Measurements from ENCODE around the gene PHLPP1. TPM values are rescaled to one million over a fixed set of nuclear protein-coding genes. Genes with fewer than 3 reads are reported as not detected.

Gene PHLPP1
- total RNA-seq, 4 donors from 2014 or later, result 15.7 to 21.8 (median 20.5) TPM

DNA sequence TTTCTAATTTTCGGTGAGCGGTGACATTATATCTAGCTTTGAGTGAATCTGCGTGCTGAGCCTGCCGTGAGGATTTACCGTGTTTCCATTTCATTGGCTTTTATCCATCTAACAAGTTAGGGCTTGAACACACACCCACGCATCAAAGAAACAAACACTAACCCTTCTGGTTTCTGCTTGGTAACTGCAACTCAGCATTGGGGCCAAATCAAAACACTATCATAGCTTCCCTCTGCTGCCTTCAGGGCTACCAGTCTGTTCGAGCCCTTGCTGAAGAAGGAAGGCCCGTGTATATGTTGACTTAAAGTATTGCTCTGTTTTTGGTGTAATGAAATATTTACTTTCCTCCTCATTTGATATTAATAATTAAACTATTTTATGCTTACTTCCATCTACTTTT, 227.2 kb downstream of the PHLPP1 start:
- Histone ChIP-seq H3K27me3 (no peaks in the 10 kb centered on the region), H3K4me1 (peaks cover 0 to 5% (median 0%) of the 10 kb centered on the region in 4 donors), H3K9me3 (no peaks in the 10 kb centered on the region), H3K4me3 (no peak overlapping the region), H3K36me3 (peaks cover 0 to 33% (median 0%) of the 10 kb centered on the region in 3 donors), H3K27ac (no peak overlapping the region)
- TF ChIP-seq POLR2A (IDR thresholded peaks at IDR 0.05) (no peak), CTCF (IDR thresholded peaks at IDR 0.05) (no peak)
- no peak for DNase-seq

DNA sequence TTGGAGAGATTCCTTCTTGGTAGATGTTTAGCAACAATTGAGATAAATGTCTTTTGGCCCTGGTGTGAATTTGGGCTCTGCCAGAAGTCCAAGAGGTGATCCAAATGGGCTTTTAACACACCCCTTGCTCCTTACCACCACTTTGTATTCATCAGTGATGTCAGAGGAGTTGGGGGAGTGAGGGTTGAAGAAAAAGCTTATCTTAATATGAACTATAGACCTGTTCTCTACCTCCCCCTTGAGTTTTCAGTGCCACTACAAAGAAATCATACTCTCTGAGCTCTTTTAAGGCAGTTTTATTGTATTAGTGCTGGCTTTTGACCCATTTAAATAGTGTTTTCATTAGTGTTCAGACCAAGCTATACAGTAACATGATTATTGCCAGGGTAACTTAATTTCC, 229.1 kb downstream of the PHLPP1 start:
- no peaks in the 10 kb centered on the region for H3K27me3 ChIP-seq
- no peak overlapping the region for H3K27ac ChIP-seq
- H3K4me3 ChIP-seq, result no peak overlapping the region
- no peak for DNase-seq
- H3K9me3 ChIP-seq, result no peaks in the 10 kb centered on the region
- H3K4me1 ChIP-seq, result peaks cover 0 to 5% (median 0%) of the 10 kb centered on the region in 4 donors
- peaks cover 0 to 36% (median 0%) of the 10 kb centered on the region in 3 donors for H3K36me3 ChIP-seq
- no peak for TF ChIP-seq POLR2A (IDR thresholded peaks at IDR 0.05)
- no peak for TF ChIP-seq CTCF (IDR thresholded peaks at IDR 0.05)

- Histone ChIP-seq H3K27me3 (no peaks in the 10 kb centered on the region), H3K9me3 (no peaks in the 10 kb centered on the region), H3K36me3 (peaks cover 0 to 29% (median 0%) of the 10 kb centered on the region in 3 donors), H3K4me1 (no peaks in the 10 kb centered on the region), H3K27ac (no peak overlapping the region), H3K4me3 (no peak overlapping the region)
- TF ChIP-seq POLR2A (IDR thresholded peaks at IDR 0.05) (no peak), CTCF (IDR thresholded peaks at IDR 0.05) (no peak)
- DNase-seq, result no peak
Observed at GRCh38 chr18:62948788-62949187, 233.4 kb downstream of the PHLPP1 start.

DNA sequence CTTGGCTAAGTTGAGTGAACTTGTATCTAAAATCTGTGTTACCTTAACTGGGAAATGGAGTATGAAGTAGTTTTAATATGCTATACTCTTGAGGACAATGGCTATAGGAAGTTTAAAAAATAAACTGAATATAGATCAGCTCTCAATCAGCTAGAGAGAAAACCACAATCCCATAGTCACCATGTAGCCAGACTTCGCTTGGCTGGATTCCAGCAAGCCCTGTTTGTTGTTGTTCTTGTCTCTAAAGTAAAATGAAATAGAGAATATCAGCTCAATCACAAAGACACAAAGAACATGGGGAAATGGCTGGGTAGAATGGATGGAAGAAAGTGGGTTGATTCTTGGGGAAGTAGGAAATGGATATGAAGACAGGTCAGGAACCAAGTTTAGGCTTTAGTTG, 234.9 kb downstream of the PHLPP1 start:
- H3K9me3 ChIP-seq, result no peaks in the 10 kb centered on the region
- H3K4me1 ChIP-seq, result no peaks in the 10 kb centered on the region
- no peak overlapping the region for H3K4me3 ChIP-seq
- H3K27ac ChIP-seq, result no peak overlapping the region
- no peaks in the 10 kb centered on the region for H3K27me3 ChIP-seq
- DNase-seq, result no peak
- H3K36me3 ChIP-seq, result peaks cover 0 to 23% (median 0%) of the 10 kb centered on the region in 3 donors
- TF ChIP-seq CTCF (IDR thresholded peaks at IDR 0.05) (no peak), POLR2A (IDR thresholded peaks at IDR 0.05) (no peak)

GRCh38 chr18:62952807-62953206, 237.5 kb downstream of the PHLPP1 start:
- TF ChIP-seq CTCF (IDR thresholded peaks at IDR 0.05) (no peak), POLR2A (IDR thresholded peaks at IDR 0.05) (no peak)
- no peaks in the 10 kb centered on the region for H3K27me3 ChIP-seq
- no peak for DNase-seq
- H3K4me3 ChIP-seq, result no peak overlapping the region
- H3K9me3 ChIP-seq, result no peaks in the 10 kb centered on the region
- H3K27ac ChIP-seq, result no peak overlapping the region
- H3K4me1 ChIP-seq, result no peaks in the 10 kb centered on the region
- peaks cover 0 to under 1% (median 0%) of the 10 kb centered on the region in 3 donors for H3K36me3 ChIP-seq

DNA sequence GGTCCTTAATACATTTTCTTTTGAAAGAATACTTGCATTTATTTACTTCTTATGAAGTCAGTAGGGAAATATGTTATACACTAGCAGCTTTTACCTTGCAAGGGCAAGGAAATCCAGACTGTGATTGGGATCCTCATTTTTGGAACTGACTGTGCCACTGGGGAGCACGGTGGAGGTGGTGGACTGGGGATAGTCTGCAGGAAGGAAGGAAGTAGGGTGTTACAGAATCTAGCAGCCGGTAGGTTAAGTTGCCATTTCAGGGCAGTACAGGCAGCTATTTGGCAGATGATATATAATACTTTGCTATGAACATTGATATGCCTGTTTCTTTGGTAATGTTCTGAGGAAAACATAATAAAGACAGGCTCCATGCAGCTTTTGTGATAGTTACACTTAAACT, 238.3 kb downstream of the PHLPP1 start:
- Histone ChIP-seq H3K27me3 (no peaks in the 10 kb centered on the region), H3K4me1 (no peaks in the 10 kb centered on the region), H3K4me3 (no peak overlapping the region), H3K9me3 (no peaks in the 10 kb centered on the region), H3K36me3 (no peaks in the 10 kb centered on the region), H3K27ac (no peak overlapping the region)
- DNase-seq, result no peak
- TF ChIP-seq CTCF (IDR thresholded peaks at IDR 0.05), result no peak
- no peak for TF ChIP-seq POLR2A (IDR thresholded peaks at IDR 0.05)

Measured in Peyer's patch (tissue), 4 donors.